GM18526 (cell line): ENCODE data around the gene CAMTA2.

Experiments used
- POLR2A ChIP-seq: IDR thresholded peaks from 3 replicates; pipeline ENCODE4 v1.6.1; 2011; ENCODE audit not compliant: insufficient read length; ENCODE audit errors: extremely low read depth

CAMTA2 gene

GRCh38 chr17:4986951-4987766, at the start of gene CAMTA2:
TSS of gene CAMTA2 (minus strand) at chr17:4987675. CDS start at chr17:4986222, 1,453 bp downstream.
- no peak for TF ChIP-seq POLR2A

- TF ChIP-seq POLR2A = no peak
Measured at GRCh38 chr17:5035315-5035714, 47.8 kb upstream of the CAMTA2 start, which contains the start of gene SLC52A1. TSS of gene SLC52A1 (minus strand) at chr17:5035426. CDS start at chr17:5034606, 820 bp downstream.

- TF ChIP-seq POLR2A = no peak
Measured at GRCh38 chr17:5034651-5035050, 47.2 kb upstream of the CAMTA2 start.

- no peak for TF ChIP-seq POLR2A
Measured at GRCh38 chr17:5034063-5034462, 46.6 kb upstream of the CAMTA2 start.

GRCh38 chr17:5033352-5034015, 46.0 kb upstream of the CAMTA2 start:
- no peak for TF ChIP-seq POLR2A

GRCh38 chr17:5032865-5033264, 45.4 kb upstream of the CAMTA2 start:
- no peak for TF ChIP-seq POLR2A

- peak; percentile 19 for TF ChIP-seq POLR2A
Measured at GRCh38 chr17:5031365-5032082, 44.0 kb upstream of the CAMTA2 start.

- no peak for TF ChIP-seq POLR2A
Measured at GRCh38 chr17:5027916-5028315, 40.4 kb upstream of the CAMTA2 start.

GRCh38 chr17:5027299-5027698, 39.8 kb upstream of the CAMTA2 start:
- TF ChIP-seq POLR2A = no peak

GRCh38 chr17:5024604-5025003, 37.1 kb upstream of the CAMTA2 start:
- no peak for TF ChIP-seq POLR2A

- no peak for TF ChIP-seq POLR2A
Measured at GRCh38 chr17:5023588-5024147, 36.2 kb upstream of the CAMTA2 start.

- TF ChIP-seq POLR2A = no peak
Measured at GRCh38 chr17:5022171-5022711, 34.8 kb upstream of the CAMTA2 start.

GRCh38 chr17:5020502-5021023, 33.1 kb upstream of the CAMTA2 start:
- no peak for TF ChIP-seq POLR2A

- TF ChIP-seq POLR2A = no peak
Measured at GRCh38 chr17:5019475-5019956, 32.0 kb upstream of the CAMTA2 start.

GRCh38 chr17:5014357-5014756, 26.9 kb upstream of the CAMTA2 start:
- no peak for TF ChIP-seq POLR2A

- TF ChIP-seq POLR2A = no peak
Measured at GRCh38 chr17:5011928-5012327, 24.5 kb upstream of the CAMTA2 start.
